Heart right ventricle (tissue), 16 donors: ENCODE data around the gene PRKAG2. TPM values are rescaled to one million over a fixed set of nuclear protein-coding genes. Genes with fewer than 3 reads are reported as not detected.
A peak's percentile ranks its signal among the peaks of the same experiment; 100 is the strongest.

Experiments
- ATAC-seq, 8 donors: fragments of 200-7000 bp; cut with Tn5 transposase; one replicate each; pipeline ENCODE4 v1.9.1; 2020; ENCODE audit warnings: mild to moderate bottlenecking in 8 of 8, moderate library complexity in 8 of 8, moderate number of reproducible peaks in 1 of 8
- DNase-seq, 2 donors: peaks; one replicate each; pipeline ENCODE4 v3.0.0-alpha.2; 2020
- H3K27ac ChIP-seq, 10 donors: fragments of 200-600 bp; sonication (generic) in 2 of 10; one replicate each; pipeline versions ENCODE4 v1.5.0 to v1.8.0; 2020 to 2022; ENCODE audit warnings: mild to moderate bottlenecking in 3 of 10
- H3K27me3 ChIP-seq, 7 donors: fragments of 200-600 bp; one replicate each; pipeline ENCODE4 v1.8.0; 2021 to 2022; ENCODE audit warnings: mild to moderate bottlenecking in 2 of 7
- H3K36me3 ChIP-seq, 9 donors: fragments of 200-600 bp; sonication (generic) in 1 of 9; one replicate each; pipeline versions ENCODE4 v1.5.0 to v1.8.0; 2020 to 2022; ENCODE audit warnings: mild to moderate bottlenecking in 2 of 9
- H3K4me1 ChIP-seq, 9 donors: fragments of 200-600 bp; sonication (generic) in 1 of 9; one replicate each; pipeline versions ENCODE4 v1.5.0 to v1.8.0; 2020 to 2022; ENCODE audit warnings: mild to moderate bottlenecking in 4 of 9
- H3K4me3 ChIP-seq, 10 donors: fragments of 200-600 bp; sonication (generic) in 2 of 10; one replicate each; pipeline versions ENCODE4 v1.5.0 to v1.8.0; 2020 to 2022; ENCODE audit warnings: mild to moderate bottlenecking in 7 of 10, moderate library complexity in 2 of 10
- H3K9me3 ChIP-seq, 11 donors: fragments of 200-600 bp in 10 of 11; sonication (generic) in 2 of 11; one replicate each; pipeline versions ENCODE4 v1.5.0 to v1.8.0; 2013 to 2022; ENCODE audit warnings: mild to moderate bottlenecking in 2 of 11, control low read depth in 1 of 11, moderate library complexity in 1 of 11
- WGBS, 2 donors: extraction: QIAGEN DNeasy Blood & Tissue Kit; methylation state at CpG; one replicate each; pipeline ENCODE4 v1.1.7; 2013; ENCODE audit warnings: inconsistent platforms in 1 of 2; 5-methylcytosine and 5-hydroxymethylcytosine counted together
- intact Hi-C, 10 donors: fragments of 100-400 bp; cut with DNase I; formaldehyde crosslinking; loops; one replicate each; pipeline versions ENCODE4 v1.11.1 to v1.14.2; 2022
- polyA plus RNA-seq, 2 donors: library from polyadenylated mRNA; stranded (reverse); fragments of 200-250 nt; gene quantifications; one replicate each; pipeline ENCODE4 v1.2.3, GENCODE V29; 2013
- total RNA-seq, 10 donors: library from RNA; stranded (reverse); fragmentation: NEBNext Ultra II Directional in 3 of 10; extraction: Animal tissue kit (Norgen Biotek cat#: 25700) in 3 of 10; gene quantifications; one replicate each; pipeline versions ENCODE4 v1.2.1 to v1.2.4, GENCODE V29; 2021 to 2023
- TF ChIP-seq, protein P1 (sequence below), 9 donors: fragments of 200-600 bp; sonication (generic) in 2 of 9; IDR thresholded peaks; one replicate each; pipeline versions ENCODE4 v1.5.0 to v1.8.0; 2021 to 2022; ENCODE audit warnings: antibody characterized with exemption in 9 of 9, mild to moderate bottlenecking in 5 of 9, moderate library complexity in 1 of 9
- donor health status: Arrhythmogenic right ventricular cardiomyopathy.
- donor health status: ischemic (EF 13 %, LVEDD 7.1; RV severe dilation, severe dysfunction).
- donor health status: healthy with polysubstance abuse.
- donor health status: DM: no; HTN: yes; CAD: no.
- donor health status: DM: no; HTN: no; CAD: no.
- donor health status: ischemic (EF 25% LVEDD 6.9; RV normal size, moderate dysfunction).
- donor health status: ischemic (EF 25% LVEDD 5.7; RV mildly dilated, moderate dysfunction).
- donor health status: healthy.
- donor health status: DM: yes; HTN: yes; CAD: no.
- donor health status: Ischemic cardiomyopathy.
- donor health status: ischemic (EF 35%, LVEDD 5.7; RV mildly dilated, moderate dysfunction).
- donor health status: nonischemic (EF 11% LVEDD 7.7; RV severe dilation, severe dysfunction).
- donor health status: DM: yes; HTN: yes; CAD: no.
- donor health status: PGD.
- donor health status: ischemic (EF 29% LVEDD 5.4; RV normal size, mild dysfunction).
- donor health status: nonischemic (EF 23%, LVEDD 6.1; RV moderate dilation, normal function).

Gene PRKAG2
- total and polyA plus RNA-seq, 12 donors = 52.4 to 156 (median 114) TPM

DNA sequence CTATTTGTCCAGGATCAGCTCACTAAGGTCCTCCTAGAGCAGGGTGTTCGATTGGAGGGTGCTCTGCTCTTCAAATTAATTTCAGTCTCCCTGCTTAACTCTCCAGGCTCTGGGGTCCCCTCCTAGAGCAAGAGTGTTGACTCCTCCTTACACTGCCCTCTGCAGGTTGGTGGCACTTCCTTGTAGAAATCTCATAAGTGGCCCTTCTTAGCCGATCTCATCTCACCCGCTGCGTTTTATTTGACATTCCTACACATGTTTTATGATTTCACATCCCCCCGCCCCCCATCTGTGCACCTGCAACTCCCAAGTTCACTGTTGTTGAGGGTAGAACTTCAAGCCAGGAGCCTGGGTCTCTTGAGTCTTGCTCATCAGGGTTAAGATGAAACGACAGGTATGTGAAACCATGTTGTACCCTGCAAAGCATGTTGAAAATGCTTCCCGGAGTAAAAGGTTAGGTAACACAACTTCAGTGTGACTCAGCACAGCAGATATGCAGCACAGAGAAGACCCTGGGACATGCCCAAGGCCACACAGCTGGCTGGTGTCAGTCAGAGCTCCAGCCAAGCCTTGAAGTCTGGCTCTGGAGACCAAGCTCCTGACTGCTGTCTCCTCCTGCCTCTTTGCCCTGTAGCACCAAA, 171.2 kb downstream of the PRKAG2 start:
- 20 to 27% methylated on average over 7 of the region's 7 CpGs for WGBS, 2 donors
- H3K9me3 ChIP-seq = no peaks in the 10 kb centered on the region
- H3K36me3 ChIP-seq = peaks cover 0 to 8% (median 0%) of the 10 kb centered on the region in 9 donors
- ATAC-seq = peak; percentile 21 to 72 (median 56)
- peaks cover 5 to 47% (median 31%) of the 10 kb centered on the region in 9 donors for H3K4me1 ChIP-seq
- H3K27me3 ChIP-seq = no peaks in the 10 kb centered on the region
- TF ChIP-seq, protein P1, sequence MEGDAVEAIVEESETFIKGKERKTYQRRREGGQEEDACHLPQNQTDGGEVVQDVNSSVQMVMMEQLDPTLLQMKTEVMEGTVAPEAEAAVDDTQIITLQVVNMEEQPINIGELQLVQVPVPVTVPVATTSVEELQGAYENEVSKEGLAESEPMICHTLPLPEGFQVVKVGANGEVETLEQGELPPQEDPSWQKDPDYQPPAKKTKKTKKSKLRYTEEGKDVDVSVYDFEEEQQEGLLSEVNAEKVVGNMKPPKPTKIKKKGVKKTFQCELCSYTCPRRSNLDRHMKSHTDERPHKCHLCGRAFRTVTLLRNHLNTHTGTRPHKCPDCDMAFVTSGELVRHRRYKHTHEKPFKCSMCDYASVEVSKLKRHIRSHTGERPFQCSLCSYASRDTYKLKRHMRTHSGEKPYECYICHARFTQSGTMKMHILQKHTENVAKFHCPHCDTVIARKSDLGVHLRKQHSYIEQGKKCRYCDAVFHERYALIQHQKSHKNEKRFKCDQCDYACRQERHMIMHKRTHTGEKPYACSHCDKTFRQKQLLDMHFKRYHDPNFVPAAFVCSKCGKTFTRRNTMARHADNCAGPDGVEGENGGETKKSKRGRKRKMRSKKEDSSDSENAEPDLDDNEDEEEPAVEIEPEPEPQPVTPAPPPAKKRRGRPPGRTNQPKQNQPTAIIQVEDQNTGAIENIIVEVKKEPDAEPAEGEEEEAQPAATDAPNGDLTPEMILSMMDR (IDR thresholded peaks at IDR 0.05) = peak; percentile 21 to 67 (median 54)
- DNase-seq = peak in 1 of 2 donors; percentile 53
- H3K27ac ChIP-seq = peak overlapping the region in 3 of 10 donors; percentile 17 to 38 (median 35)
- peak overlapping the region in 5 of 10 donors; percentile 4 to 26 (median 18) for H3K4me3 ChIP-seq
- intact Hi-C loops = loop anchor here in 6 of 10 donors (5.0 to 10.0 kb wide), 5 partner anchors 71 to 133 kb away; no protein-coding TSS in a partner anchor

DNA sequence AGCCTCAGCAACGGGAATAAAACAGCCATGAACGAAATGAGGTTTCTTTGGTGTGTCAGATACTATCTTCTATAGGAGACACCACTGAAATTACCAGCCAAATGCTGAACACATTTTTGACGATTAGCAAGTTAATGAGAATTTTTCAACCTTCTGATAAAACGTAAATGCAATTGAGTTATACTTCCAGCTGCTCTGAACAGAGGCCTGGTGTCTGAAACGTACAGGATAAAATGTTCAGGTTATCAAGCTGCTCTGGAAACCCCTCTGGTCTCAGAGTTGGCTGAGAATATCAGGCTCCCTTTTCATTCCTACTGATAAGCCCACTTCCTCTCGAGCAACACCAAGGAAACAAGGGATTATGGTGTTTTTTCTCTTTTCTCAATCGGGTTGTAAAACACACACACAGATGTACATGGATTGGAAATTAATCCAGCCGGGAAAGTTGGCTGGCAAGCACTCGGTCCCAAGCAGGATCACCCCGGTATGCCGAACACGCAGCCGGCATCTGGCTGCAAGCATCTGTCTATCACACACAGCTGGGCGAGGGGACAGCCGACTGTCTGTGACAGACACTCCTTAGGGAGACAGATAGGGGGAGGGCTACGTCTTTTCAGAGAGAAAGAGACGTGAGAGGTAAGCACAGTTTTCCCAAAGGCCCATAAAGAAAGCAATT, 171.8 kb downstream of the PRKAG2 start:
- intact Hi-C loops = loop anchor here in 7 of 10 donors (5.0 to 10.0 kb wide), 6 partner anchors 37 to 133 kb away; no protein-coding TSS in a partner anchor
- TF ChIP-seq, protein P1 (IDR thresholded peaks at IDR 0.05) = no peak
- DNase-seq (no peak), ATAC-seq (peak in 6 of 8 donors; percentile 2 to 35 (median 10))
- Histone ChIP-seq H3K4me1 (peaks cover 5 to 54% (median 38%) of the 10 kb centered on the region in 9 donors), H3K27me3 (no peaks in the 10 kb centered on the region), H3K9me3 (no peaks in the 10 kb centered on the region), H3K4me3 (peak overlapping the region in 5 of 10 donors; percentile 4 to 26 (median 18)), H3K27ac (peak overlapping the region in 3 of 10 donors; percentile 17 to 38 (median 35)), H3K36me3 (peaks cover 0 to 8% (median 0%) of the 10 kb centered on the region in 9 donors)
- 22 to 29% methylated on average over 17 of the region's 17 CpGs for WGBS, 2 donors

DNA sequence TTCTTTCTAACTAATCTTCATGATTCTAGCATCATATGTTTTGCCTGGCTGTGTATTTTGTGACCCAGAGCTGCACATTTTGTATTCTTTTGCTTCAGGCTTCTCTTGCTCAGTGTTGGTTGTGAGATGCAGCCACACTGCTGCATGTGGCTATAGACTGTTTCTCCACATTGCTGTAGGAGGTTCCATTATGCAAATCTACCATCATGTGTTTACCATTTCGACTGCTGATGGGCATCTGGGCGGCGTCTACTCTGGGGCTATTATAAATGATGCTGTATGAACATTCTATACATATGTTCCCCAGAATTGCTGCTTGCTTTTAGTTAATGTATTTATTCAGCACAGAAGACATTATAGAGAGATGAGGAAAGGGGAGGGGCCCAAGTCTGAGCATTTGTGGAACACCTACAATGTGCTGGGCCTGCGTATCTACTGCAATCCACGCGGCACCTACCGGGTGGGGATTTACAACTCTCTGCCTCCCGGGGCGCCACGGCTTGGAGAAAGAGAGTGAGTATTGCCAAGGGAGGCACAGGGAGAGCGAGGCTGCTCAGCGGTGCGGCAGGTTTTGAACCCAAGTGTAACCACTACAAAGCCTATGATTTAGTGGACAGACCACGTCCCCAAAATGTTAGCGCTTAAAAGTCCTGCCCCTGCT, 172.5 kb downstream of the PRKAG2 start:
- H3K27ac ChIP-seq = peak overlapping the region in 2 of 10 donors; percentile 17 to 35
- no peaks in the 10 kb centered on the region for H3K9me3 ChIP-seq
- no peak overlapping the region for H3K4me3 ChIP-seq
- 79 to 89% methylated on average over 15 of the region's 15 CpGs for WGBS, 2 donors
- H3K36me3 ChIP-seq = peaks cover 0 to 6% (median 0%) of the 10 kb centered on the region in 9 donors
- ATAC-seq (no peak), DNase-seq (no peak)
- TF ChIP-seq, protein P1 (IDR thresholded peaks at IDR 0.05) = no peak
- intact Hi-C loops = loop anchor here in 4 of 10 donors (5.0 to 10.0 kb wide), 4 partner anchors 38 to 80 kb away; no protein-coding TSS in a partner anchor
- H3K4me1 ChIP-seq = peaks cover 5 to 59% (median 40%) of the 10 kb centered on the region in 9 donors
- H3K27me3 ChIP-seq = no peaks in the 10 kb centered on the region

DNA sequence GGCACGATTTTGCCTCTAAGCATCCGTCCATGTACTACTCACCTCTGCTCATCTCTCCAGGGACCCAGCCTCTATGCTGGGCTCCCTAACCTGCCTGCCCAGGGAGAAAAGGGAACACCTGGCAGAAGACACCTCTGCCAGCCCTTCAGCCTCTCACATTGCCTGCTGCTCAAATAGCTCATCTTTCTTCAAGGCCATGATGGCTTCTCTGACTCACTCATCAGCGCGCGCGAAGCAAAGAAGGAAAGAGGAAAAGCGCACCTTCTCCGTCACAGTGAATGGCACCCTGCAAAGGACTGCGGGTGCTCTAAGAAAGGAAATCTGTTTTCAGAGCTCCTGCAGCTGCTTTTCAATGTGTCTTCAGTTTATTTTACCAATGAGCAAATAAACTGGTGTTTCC, 174.0 kb downstream of the PRKAG2 start:
- ATAC-seq (no peak), DNase-seq (no peak)
- Histone ChIP-seq H3K4me1 (peaks cover 5 to 65% (median 34%) of the 10 kb centered on the region in 9 donors), H3K27me3 (no peaks in the 10 kb centered on the region), H3K4me3 (no peak overlapping the region), H3K9me3 (no peaks in the 10 kb centered on the region), H3K36me3 (no peaks in the 10 kb centered on the region), H3K27ac (no peak overlapping the region)
- intact Hi-C loops = loop anchor here in 4 of 10 donors (5.0 to 10.0 kb wide), 4 partner anchors 39 to 78 kb away; no protein-coding TSS in a partner anchor
- WGBS, 2 donors = 90% methylated on average over 9 of the region's 9 CpGs
- TF ChIP-seq, protein P1 (IDR thresholded peaks at IDR 0.05) = no peak
